Natural killer cell (primary cell): Measurements from ENCODE around the gene ADAMTS20. TPM values are rescaled to one million over a fixed set of nuclear protein-coding genes. Genes with fewer than 3 reads are reported as not detected.

Experiments used
- ATAC-seq, 3 donors: fragments of 150-1000 bp in 2 of 3; fragments of 200-7000 bp in 1 of 3; cut with Tn5 transposase; 1 replicate in 1 of 3; 2 replicates in 2 of 3; pipeline ENCODE4 v1.10.0; 2021; ENCODE audit warnings: mild to moderate bottlenecking in 2 of 3, moderate library complexity in 2 of 3
- DNase-seq, 2 donors: peaks; one replicate each; pipeline versions ENCODE4 v3.0.0 to v3.0.0-alpha.2; 2013 to 2021; ENCODE audit warnings: mixed read lengths in 1 of 2
- H3K27ac ChIP-seq: one replicate; pipeline ENCODE4 v1.5.1; 2013; ENCODE audit warnings: mild to moderate bottlenecking, low read length
- H3K27me3 ChIP-seq: one replicate; pipeline ENCODE4 v1.6.1; 2013; ENCODE audit warnings: low read length; ENCODE audit not compliant: control insufficient read depth, insufficient read depth
- H3K36me3 ChIP-seq: one replicate; pipeline ENCODE4 v1.6.1; 2013; ENCODE audit warnings: low read length; ENCODE audit not compliant: control insufficient read depth, insufficient read depth
- H3K4me1 ChIP-seq: one replicate; pipeline ENCODE4 v1.6.1; 2013; ENCODE audit warnings: low read length; ENCODE audit not compliant: control insufficient read depth, insufficient read depth
- H3K4me3 ChIP-seq: one replicate; pipeline ENCODE4 v1.5.1; 2013; ENCODE audit warnings: low read length
- H3K9me3 ChIP-seq: one replicate; pipeline ENCODE4 v1.6.1; 2013; ENCODE audit warnings: low read length; ENCODE audit not compliant: control insufficient read depth, insufficient read depth
- H3K27ac Mint-ChIP-seq, 2 donors: one replicate each; pipeline ENCODE4 v1.8.0; 2022; ENCODE audit warnings: mild to moderate bottlenecking in 2 of 2, mixed read lengths in 2 of 2, moderate library complexity in 1 of 2
- H3K27me3 Mint-ChIP-seq, 2 donors: one replicate each; pipeline ENCODE4 v1.8.0; 2022; ENCODE audit warnings: low read depth in 2 of 2, mixed read lengths in 2 of 2
- H3K36me3 Mint-ChIP-seq: one replicate; pipeline ENCODE4 v1.8.0; 2022; ENCODE audit warnings: mixed read lengths
- H3K4me1 Mint-ChIP-seq, 2 donors: one replicate each; pipeline ENCODE4 v1.8.0; 2022; ENCODE audit warnings: mixed read lengths in 2 of 2
- H3K4me3 Mint-ChIP-seq: one replicate; pipeline ENCODE4 v1.8.0; 2022; ENCODE audit warnings: mild to moderate bottlenecking, moderate library complexity, mixed read lengths
- H3K9me3 Mint-ChIP-seq, 2 donors: one replicate each; pipeline ENCODE4 v1.8.0; 2022; ENCODE audit warnings: mixed read lengths in 2 of 2
- WGBS: methylation state at CpG from one replicate; pipeline ENCODE4 v1.1.7; 2013; ENCODE audit warnings: missing lambda C conversion rate; ENCODE audit not compliant: insufficient coverage; 5-methylcytosine and 5-hydroxymethylcytosine counted together
- intact Hi-C: fragments of 100-400 bp; cut with micrococcal nuclease; formaldehyde crosslinking; loops from one replicate; pipeline ENCODE4 v1.14.2; 2022
- total RNA-seq, 4 donors: library from RNA; stranded (reverse); fragments of 120-200 nt in 1 of 4; gene quantifications; one replicate each; pipeline versions ENCODE4 v1.2.3 to v1.2.4, GENCODE V29; 2013 to 2022
- TF ChIP-seq, protein P1 (sequence below): fragments of 200-600 bp; IDR thresholded peaks from one replicate; pipeline ENCODE4 v1.8.0; 2022; ENCODE audit warnings: antibody characterized with exemption

ADAMTS20 gene
- total RNA-seq, 3 donors from 2014 or later (not counting 1 experiment from before 2014, with no cell fraction given): not detected

- H3K9me3 ChIP-seq: peaks cover 3% of the 10 kb centered on the region
- 95% methylated on average over 6 of the region's 8 CpGs for WGBS
- H3K27ac ChIP-seq: no peak overlapping the region
- peaks cover 15 to 17% of the 10 kb centered on the region in 2 donors for H3K9me3 Mint-ChIP-seq
- ATAC-seq: no peak
- H3K4me3 ChIP-seq: no peak overlapping the region
- no peak overlapping the region for H3K4me3 Mint-ChIP-seq
- H3K27me3 ChIP-seq: no peaks in the 10 kb centered on the region
- H3K27me3 Mint-ChIP-seq: no peaks in the 10 kb centered on the region
- no peak for DNase-seq
- H3K36me3 ChIP-seq: no peaks in the 10 kb centered on the region
- H3K27ac Mint-ChIP-seq: no peak overlapping the region
- intact Hi-C loops: no loop called here
- no peaks in the 10 kb centered on the region for H3K4me1 ChIP-seq
- TF ChIP-seq, protein P1, sequence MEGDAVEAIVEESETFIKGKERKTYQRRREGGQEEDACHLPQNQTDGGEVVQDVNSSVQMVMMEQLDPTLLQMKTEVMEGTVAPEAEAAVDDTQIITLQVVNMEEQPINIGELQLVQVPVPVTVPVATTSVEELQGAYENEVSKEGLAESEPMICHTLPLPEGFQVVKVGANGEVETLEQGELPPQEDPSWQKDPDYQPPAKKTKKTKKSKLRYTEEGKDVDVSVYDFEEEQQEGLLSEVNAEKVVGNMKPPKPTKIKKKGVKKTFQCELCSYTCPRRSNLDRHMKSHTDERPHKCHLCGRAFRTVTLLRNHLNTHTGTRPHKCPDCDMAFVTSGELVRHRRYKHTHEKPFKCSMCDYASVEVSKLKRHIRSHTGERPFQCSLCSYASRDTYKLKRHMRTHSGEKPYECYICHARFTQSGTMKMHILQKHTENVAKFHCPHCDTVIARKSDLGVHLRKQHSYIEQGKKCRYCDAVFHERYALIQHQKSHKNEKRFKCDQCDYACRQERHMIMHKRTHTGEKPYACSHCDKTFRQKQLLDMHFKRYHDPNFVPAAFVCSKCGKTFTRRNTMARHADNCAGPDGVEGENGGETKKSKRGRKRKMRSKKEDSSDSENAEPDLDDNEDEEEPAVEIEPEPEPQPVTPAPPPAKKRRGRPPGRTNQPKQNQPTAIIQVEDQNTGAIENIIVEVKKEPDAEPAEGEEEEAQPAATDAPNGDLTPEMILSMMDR: no peak
- H3K4me1 Mint-ChIP-seq: no peaks in the 10 kb centered on the region
- H3K36me3 Mint-ChIP-seq: peaks cover 9% of the 10 kb centered on the region
Observed at GRCh38 chr12:43453761-43454160, 98.2 kb downstream of the ADAMTS20 start.

DNA sequence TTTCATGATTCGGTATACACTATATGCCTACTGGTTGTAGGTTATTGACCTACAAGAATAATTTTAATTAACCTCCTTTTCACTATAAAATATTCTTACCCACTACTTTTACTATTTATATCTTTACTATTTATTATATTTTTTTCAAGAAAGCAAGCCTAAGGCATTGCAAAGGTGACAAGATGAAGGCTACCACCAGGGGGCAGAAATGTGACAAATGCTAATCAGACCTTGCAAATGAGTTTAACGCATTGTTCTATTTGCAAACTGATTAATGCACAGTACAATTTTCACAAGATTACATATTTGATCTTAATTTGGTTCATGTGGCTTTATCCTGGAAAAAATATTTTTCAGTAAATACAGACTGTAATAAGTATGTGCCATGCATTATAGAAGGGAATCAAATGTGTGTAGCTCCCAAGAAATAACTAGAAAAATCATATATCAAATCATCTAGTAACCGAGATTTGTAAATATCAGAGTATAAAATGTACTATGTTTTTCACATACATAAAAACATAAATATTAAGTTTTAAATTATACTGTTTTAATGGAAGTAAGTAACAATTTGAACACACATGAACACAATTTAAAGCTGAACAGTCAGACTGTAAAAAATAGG is 107.0 kb downstream of the ADAMTS20 start:
- DNase-seq (peak in 1 of 2 donors; percentile 64), ATAC-seq (no peak)
- Mint-ChIP-seq H3K9me3 (no peaks in the 10 kb centered on the region), H3K36me3 (no peaks in the 10 kb centered on the region), H3K4me3 (no peak overlapping the region), H3K27ac (no peak overlapping the region), H3K4me1 (no peaks in the 10 kb centered on the region), H3K27me3 (no peaks in the 10 kb centered on the region)
- H3K4me3 ChIP-seq: no peak overlapping the region
- no peaks in the 10 kb centered on the region for H3K27me3 ChIP-seq
- TF ChIP-seq, protein P1: peak; percentile 37
- H3K4me1 ChIP-seq: no peaks in the 10 kb centered on the region
- intact Hi-C loops: no loop called here
- H3K36me3 ChIP-seq: no peaks in the 10 kb centered on the region
- H3K9me3 ChIP-seq: no peaks in the 10 kb centered on the region
- no peak overlapping the region for H3K27ac ChIP-seq
- 20% methylated on average over 1 of the region's 3 CpGs for WGBS

- no peaks in the 10 kb centered on the region for H3K36me3 ChIP-seq
- intact Hi-C loops: no loop called here
- TF ChIP-seq, protein P1: no peak
- H3K4me1 ChIP-seq: no peaks in the 10 kb centered on the region
- H3K27ac ChIP-seq: no peak overlapping the region
- Mint-ChIP-seq H3K27me3 (no peaks in the 10 kb centered on the region), H3K27ac (no peak overlapping the region), H3K9me3 (peaks cover 0 to 3% of the 10 kb centered on the region in 2 donors), H3K4me3 (no peak overlapping the region), H3K4me1 (no peaks in the 10 kb centered on the region), H3K36me3 (no peaks in the 10 kb centered on the region)
- WGBS: 94% methylated on average over 4 of the region's 4 CpGs
- H3K4me3 ChIP-seq: no peak overlapping the region
- H3K9me3 ChIP-seq: no peaks in the 10 kb centered on the region
- ATAC-seq: no peak
- DNase-seq: no peak
- H3K27me3 ChIP-seq: no peaks in the 10 kb centered on the region
Observed at GRCh38 chr12:43436597-43436996, 115.4 kb downstream of the ADAMTS20 start.

DNA sequence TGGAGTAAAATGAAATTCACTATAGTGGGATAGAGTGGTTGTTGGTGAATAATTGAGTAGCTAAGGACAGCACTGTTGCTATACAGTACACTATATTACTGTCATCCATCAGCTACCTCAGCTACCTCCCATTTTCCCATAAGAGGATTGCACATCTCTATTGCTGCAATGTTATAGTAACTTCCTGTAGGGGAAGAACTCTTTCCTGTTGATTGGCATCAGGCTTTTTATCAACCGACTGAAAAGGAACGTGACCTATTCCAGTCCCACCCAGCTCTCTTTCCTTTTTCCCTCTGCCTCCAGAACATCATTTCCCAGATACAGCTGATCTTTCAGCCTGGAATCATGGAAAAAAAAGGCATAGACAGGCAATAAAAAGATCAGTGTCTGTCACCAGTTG is 117.4 kb downstream of the ADAMTS20 start:
- H3K4me3 Mint-ChIP-seq: no peak overlapping the region
- WGBS: 24% methylated on average over 2 of the region's 2 CpGs
- no peaks in the 10 kb centered on the region for H3K36me3 Mint-ChIP-seq

More for the DNA sequence above, 117.4 kb downstream of the ADAMTS20 start:
- Histone ChIP-seq H3K27me3 (no peaks in the 10 kb centered on the region), H3K4me1 (no peaks in the 10 kb centered on the region), H3K9me3 (no peaks in the 10 kb centered on the region), H3K27ac (no peak overlapping the region), H3K36me3 (no peaks in the 10 kb centered on the region), H3K4me3 (no peak overlapping the region)
- intact Hi-C loops: no loop called here
- no peak for DNase-seq
- peaks cover 0 to 3% of the 10 kb centered on the region in 2 donors for H3K9me3 Mint-ChIP-seq
- no peak for ATAC-seq
- TF ChIP-seq, protein P1: no peak
- no peaks in the 10 kb centered on the region for H3K4me1 Mint-ChIP-seq
- no peak overlapping the region for H3K27ac Mint-ChIP-seq
- H3K27me3 Mint-ChIP-seq: no peaks in the 10 kb centered on the region
